ENCODE data around the gene DEF6. TPM values are rescaled to one million over a fixed set of nuclear protein-coding genes. Genes with fewer than 3 reads are reported as not detected.

The DEF6 gene
- total and polyA plus RNA-seq, 8 donors, result 6.4 to 21.9 (median 8.5) TPM

DNA sequence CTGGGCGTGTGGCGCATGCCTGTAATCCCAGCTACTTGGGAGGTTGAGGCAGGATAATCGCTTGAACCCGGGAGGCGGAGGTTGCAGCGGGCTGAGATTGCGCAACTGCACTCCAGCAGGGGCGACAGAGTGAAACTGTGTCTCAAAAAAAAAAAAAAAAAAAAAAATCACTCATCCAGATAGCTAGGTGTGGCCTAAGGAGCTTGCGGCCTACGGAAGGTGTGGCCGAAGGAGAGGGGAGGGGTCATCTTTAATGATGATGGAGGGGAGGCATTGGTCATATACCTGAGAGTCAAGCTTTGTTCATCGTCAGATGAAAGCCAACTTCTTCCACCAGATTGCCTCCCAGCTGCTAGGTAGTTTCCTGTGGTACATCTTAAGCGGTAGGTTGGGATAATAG lies 43.9 kb downstream of the DEF6 start:
- Histone ChIP-seq H3K4me1 (peaks cover 4 to 40% of the 10 kb centered on the region in 2 donors), H3K27me3 (no peaks in the 10 kb centered on the region), H3K27ac (peak overlapping the region; percentile 33 to 87), H3K9me3 (no peaks in the 10 kb centered on the region), H3K4me3 (no peak overlapping the region), H3K36me3 (peaks cover 0 to 8% of the 10 kb centered on the region in 2 donors)
- DNase-seq, result no peak
- peak; percentile 15 for ATAC-seq
- intact Hi-C loops (cut with DNase I), result no loop called here
- TF ChIP-seq, protein P1, sequence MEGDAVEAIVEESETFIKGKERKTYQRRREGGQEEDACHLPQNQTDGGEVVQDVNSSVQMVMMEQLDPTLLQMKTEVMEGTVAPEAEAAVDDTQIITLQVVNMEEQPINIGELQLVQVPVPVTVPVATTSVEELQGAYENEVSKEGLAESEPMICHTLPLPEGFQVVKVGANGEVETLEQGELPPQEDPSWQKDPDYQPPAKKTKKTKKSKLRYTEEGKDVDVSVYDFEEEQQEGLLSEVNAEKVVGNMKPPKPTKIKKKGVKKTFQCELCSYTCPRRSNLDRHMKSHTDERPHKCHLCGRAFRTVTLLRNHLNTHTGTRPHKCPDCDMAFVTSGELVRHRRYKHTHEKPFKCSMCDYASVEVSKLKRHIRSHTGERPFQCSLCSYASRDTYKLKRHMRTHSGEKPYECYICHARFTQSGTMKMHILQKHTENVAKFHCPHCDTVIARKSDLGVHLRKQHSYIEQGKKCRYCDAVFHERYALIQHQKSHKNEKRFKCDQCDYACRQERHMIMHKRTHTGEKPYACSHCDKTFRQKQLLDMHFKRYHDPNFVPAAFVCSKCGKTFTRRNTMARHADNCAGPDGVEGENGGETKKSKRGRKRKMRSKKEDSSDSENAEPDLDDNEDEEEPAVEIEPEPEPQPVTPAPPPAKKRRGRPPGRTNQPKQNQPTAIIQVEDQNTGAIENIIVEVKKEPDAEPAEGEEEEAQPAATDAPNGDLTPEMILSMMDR (IDR thresholded peaks at IDR 0.05), result no peak

DNA sequence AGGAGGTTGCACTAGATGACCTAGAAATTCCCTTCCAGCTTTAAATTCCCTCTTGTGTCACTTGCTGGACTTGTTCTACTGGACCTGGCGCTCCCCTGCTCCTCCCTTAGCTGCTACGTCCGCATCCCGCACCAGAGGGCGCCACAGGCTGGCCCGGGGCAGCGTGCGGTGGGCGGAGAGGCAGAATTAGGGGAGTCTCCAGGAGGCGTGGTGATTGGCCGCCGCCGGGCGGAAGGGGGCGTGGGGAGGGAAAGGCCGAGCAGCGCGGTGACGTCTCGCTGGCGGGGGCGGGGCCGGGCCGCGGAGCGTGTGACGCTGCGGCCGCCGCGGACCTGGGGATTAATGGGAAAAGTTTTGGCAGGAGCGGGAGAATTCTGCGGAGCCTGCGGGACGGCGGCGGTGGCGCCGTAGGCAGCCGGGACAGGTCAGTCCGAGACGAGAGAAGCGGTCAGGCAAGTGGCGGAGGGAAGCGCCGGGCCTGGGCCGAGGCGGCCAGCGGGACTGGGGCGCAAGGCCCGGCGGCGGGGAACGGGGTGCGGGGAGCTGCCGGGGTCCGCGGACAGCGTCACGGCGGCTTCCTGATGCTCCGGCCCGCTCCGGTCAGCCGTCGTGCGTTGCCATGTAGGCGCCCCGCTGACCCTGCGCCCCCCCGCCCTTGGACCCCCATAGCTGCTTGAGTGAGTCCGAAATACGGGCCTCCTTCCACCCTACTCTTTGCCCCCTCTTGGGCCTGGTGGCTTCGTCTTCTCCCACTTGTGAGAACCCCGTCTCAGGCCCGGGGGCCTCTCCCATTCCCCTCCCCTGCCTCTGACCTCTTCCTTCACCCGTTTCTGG lies 44.9 kb downstream of the DEF6 start, which contains the start of gene PPARD:
TSS of gene PPARD (plus strand) at position 301 of the 834 bp plus-strand sequence. CDS start 68,530 bp downstream, outside the sequence.
- intact Hi-C loops (cut with DNase I), result loop anchor here in 1 of 2 donors (2.0 kb wide), 1 partner anchor 108 kb away; no protein-coding TSS in a partner anchor
- Histone ChIP-seq H3K4me1 (peaks cover 4 to 45% of the 10 kb centered on the region in 2 donors), H3K27ac (peak within 1 kb of the TSS; percentile 87 to 91), H3K9me3 (no peaks in the 10 kb centered on the region), H3K4me3 (peak within 1 kb of the TSS; percentile 97 to 98), H3K36me3 (peaks cover 0 to 17% of the 10 kb centered on the region in 2 donors), H3K27me3 (no peaks in the 10 kb centered on the region)
- DNase-seq (peak; percentile 98 to 100 (median 99)), ATAC-seq (peak; percentile 99)
- TF ChIP-seq, protein P1 (IDR thresholded peaks at IDR 0.05), result peak; percentile 91 to 99

DNA sequence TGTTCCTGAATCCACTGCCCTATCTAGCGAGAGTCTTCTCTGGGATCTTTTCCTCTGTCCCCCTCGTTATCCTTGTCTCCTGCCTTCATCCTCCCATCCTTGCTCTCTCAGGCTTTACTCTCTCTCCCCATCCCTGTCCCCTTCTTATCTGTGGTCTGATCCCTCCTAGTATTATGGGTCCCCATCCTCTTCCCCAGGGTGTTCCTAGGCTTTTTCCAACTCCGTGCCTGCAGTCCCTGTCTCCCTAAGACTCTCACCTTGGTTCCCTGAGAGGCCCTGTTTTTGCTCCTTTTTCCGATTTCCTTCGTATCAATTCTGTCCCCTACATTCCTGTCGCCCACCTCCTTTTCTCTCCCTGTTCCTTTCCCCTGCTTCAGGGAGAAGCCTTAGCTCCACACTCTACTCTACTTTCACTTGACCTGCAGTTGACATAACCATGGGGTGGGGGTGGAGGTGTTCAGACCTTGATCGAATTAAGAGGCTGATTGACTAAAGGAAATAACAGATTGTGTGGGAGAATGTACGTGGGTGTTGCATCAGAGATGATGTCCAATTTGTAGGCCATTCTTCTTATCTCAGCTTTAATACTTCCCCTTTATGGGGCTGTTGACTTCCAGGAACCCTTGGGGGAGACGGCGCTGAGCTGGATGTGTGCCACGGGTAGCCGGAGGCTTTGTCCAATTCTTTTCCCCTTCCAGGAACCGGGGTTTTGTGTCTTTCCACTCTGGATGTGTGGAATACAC lies 45.6 kb downstream of the DEF6 start:
- TF ChIP-seq, protein P1 (IDR thresholded peaks at IDR 0.05), result no peak
- intact Hi-C loops (cut with DNase I), result loop anchor here in 1 of 2 donors (2.0 kb wide), 1 partner anchor 108 kb away; no protein-coding TSS in a partner anchor
- Histone ChIP-seq H3K27ac (peak overlapping the region; percentile 87 to 91), H3K36me3 (peaks cover 0 to 25% of the 10 kb centered on the region in 2 donors), H3K9me3 (no peaks in the 10 kb centered on the region), H3K4me3 (peak overlapping the region; percentile 97 to 98), H3K4me1 (peaks cover 4 to 45% of the 10 kb centered on the region in 2 donors), H3K27me3 (no peaks in the 10 kb centered on the region)
- peak; percentile 3 for ATAC-seq
- DNase-seq, result peak; percentile 26 to 86 (median 59)

DNA sequence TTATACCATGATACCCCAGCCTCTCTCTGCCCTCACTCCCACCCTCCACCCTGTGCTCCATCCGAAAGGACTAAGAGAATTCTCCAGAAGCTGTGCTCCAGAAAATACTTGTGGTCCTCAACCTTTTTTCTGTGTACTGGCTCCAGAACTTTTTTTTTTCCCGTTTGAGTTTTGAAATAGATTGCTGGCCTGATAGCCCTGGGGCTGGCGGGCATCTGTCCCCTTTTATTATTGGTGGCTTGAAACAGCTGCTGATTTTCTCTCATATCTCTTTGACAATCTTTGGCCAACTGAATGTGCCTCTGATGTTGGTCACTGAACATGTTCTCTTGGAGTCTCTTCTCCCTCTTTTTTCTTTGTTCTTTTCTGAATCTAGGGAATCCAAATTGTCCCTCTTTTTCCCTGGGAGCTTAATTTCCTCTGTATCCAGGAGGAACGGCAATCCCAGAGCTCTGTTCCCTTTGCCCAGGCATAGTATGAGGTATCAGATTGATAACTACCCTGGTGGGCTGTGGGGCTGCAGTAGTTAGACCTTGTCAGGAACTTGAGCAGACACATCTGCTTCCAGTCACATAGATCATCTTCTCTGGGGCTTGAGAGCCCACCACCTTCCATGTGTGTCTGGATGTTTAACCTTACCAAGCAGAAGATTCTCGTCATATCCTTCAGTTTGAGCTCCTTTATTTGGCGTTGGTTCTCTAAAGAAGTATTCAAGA lies 46.4 kb downstream of the DEF6 start:
- Histone ChIP-seq H3K27ac (peak overlapping the region; percentile 87 to 91), H3K36me3 (peaks cover 0 to 32% of the 10 kb centered on the region in 2 donors), H3K27me3 (no peaks in the 10 kb centered on the region), H3K4me3 (peak overlapping the region; percentile 97 to 98), H3K9me3 (no peaks in the 10 kb centered on the region), H3K4me1 (peaks cover 4 to 45% of the 10 kb centered on the region in 2 donors)
- no peak for ATAC-seq
- DNase-seq, result no peak
- intact Hi-C loops (cut with DNase I), result loop anchor here in 1 of 2 donors (2.0 kb wide), 1 partner anchor 107 kb away; no protein-coding TSS in a partner anchor
- TF ChIP-seq, protein P1 (IDR thresholded peaks at IDR 0.05), result no peak

Data from left lung (tissue), 10 donors.